IPS-15b (cell line): ENCODE results near the gene PLEKHA7.

Source experiments
- H3K27me3 ChIP-seq: one replicate; pipeline ENCODE4 v1.6.1; 2013; ENCODE audit warnings: low read length; ENCODE audit not compliant: control insufficient read depth, insufficient read depth
- H3K36me3 ChIP-seq: one replicate; pipeline ENCODE4 v1.6.1; 2013; ENCODE audit warnings: low read length; ENCODE audit not compliant: control insufficient read depth, insufficient read depth
- H3K4me1 ChIP-seq: one replicate; pipeline ENCODE4 v1.6.1; 2013; ENCODE audit warnings: mild to moderate bottlenecking, low read length; ENCODE audit not compliant: control insufficient read depth, insufficient read depth
- H3K4me3 ChIP-seq: one replicate; pipeline ENCODE4 v1.5.1; 2013; ENCODE audit warnings: low read depth, low read length
- H3K9ac ChIP-seq: one replicate; pipeline ENCODE4 v1.6.1; 2013; ENCODE audit warnings: low read depth, mild to moderate bottlenecking, low read length
- H3K9me3 ChIP-seq: one replicate; pipeline ENCODE4 v1.6.1; 2013; ENCODE audit warnings: mild to moderate bottlenecking, low read length; ENCODE audit not compliant: control insufficient read depth, insufficient read depth

The PLEKHA7 gene

GRCh38 chr11:16793511-16793910 lies 220.7 kb downstream of the PLEKHA7 start:
- peaks cover 2% of the 10 kb centered on the region for H3K36me3 ChIP-seq
- H3K4me3 ChIP-seq, result no peak overlapping the region
- no peaks in the 10 kb centered on the region for H3K9me3 ChIP-seq
- H3K9ac ChIP-seq, result no peak overlapping the region
- no peaks in the 10 kb centered on the region for H3K4me1 ChIP-seq
- no peaks in the 10 kb centered on the region for H3K27me3 ChIP-seq

- no peak overlapping the region for H3K9ac ChIP-seq
- no peaks in the 10 kb centered on the region for H3K27me3 ChIP-seq
- H3K9me3 ChIP-seq, result no peaks in the 10 kb centered on the region
- peaks cover 2% of the 10 kb centered on the region for H3K36me3 ChIP-seq
- no peak overlapping the region for H3K4me3 ChIP-seq
- H3K4me1 ChIP-seq, result no peaks in the 10 kb centered on the region
These were observed 221.2 kb downstream of the PLEKHA7 start for GRCh38 chr11:16793009-16793408.

DNA sequence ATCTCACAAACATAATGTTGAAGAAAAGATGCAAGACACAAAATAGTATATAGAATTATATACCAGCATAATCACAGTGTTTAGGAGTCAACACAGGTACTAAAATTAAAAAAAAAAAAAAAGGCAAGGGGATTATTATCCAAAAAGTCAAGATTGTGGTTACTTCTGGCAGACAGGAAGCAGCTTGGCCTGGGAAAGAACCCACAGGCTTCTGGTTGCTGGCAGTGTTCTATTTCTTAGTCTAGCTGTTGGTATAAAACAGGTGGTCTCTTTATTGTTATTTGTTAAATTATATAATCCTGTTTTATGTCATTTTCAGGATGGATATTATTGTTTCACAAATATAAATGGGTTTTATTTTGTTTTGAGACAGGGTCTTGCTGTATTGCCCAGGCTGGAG lies 221.8 kb downstream of the PLEKHA7 start:
- no peaks in the 10 kb centered on the region for H3K9me3 ChIP-seq
- no peak overlapping the region for H3K9ac ChIP-seq
- no peaks in the 10 kb centered on the region for H3K27me3 ChIP-seq
- peaks cover 2% of the 10 kb centered on the region for H3K36me3 ChIP-seq
- H3K4me3 ChIP-seq, result no peak overlapping the region
- H3K4me1 ChIP-seq, result no peaks in the 10 kb centered on the region

DNA sequence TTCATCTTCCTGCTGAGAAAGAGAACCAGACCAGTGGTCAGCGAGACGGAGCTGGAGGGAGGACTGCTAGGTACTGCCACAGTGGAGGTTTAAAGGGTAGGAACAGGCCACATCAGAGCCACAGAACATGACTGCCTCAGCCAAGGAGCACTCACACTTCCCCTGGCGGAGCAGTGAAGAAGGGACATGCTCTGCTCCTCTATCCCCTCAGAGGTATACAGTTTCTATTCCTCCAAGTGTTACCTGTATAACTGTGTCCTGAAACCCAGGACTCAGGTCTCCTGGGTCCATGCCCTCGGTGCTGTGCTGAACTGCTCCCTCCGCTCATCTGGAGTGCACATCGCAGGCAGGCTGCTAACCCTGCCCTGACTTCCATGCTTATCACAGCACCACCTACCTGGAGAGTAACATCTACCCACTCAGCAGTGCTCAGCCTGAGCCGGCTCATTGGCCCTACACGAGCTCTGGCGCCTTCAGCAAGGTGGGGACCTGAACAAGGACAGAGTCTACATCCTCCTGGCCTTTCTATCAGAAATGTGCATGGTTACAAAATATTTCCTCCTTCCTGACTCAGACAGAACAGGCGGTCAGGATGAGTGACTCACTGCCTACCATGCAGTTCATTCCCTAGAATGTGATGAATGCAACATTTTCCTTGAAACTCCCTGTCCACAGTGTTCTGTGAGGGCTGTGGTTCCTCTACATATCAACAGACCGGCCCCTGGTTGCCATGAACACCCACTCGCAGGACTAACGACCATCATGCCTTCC lies 222.8 kb downstream of the PLEKHA7 start:
- peaks cover 2% of the 10 kb centered on the region for H3K36me3 ChIP-seq
- H3K9me3 ChIP-seq, result no peaks in the 10 kb centered on the region
- no peaks in the 10 kb centered on the region for H3K27me3 ChIP-seq
- no peak overlapping the region for H3K9ac ChIP-seq
- no peaks in the 10 kb centered on the region for H3K4me1 ChIP-seq
- H3K4me3 ChIP-seq, result no peak overlapping the region

- no peaks in the 10 kb centered on the region for H3K4me1 ChIP-seq
- H3K27me3 ChIP-seq, result no peaks in the 10 kb centered on the region
- H3K4me3 ChIP-seq, result no peak overlapping the region
- H3K36me3 ChIP-seq, result peaks cover 2% of the 10 kb centered on the region
- H3K9ac ChIP-seq, result no peak overlapping the region
- H3K9me3 ChIP-seq, result no peaks in the 10 kb centered on the region
These were observed 223.6 kb downstream of the PLEKHA7 start for GRCh38 chr11:16790486-16791190.

DNA sequence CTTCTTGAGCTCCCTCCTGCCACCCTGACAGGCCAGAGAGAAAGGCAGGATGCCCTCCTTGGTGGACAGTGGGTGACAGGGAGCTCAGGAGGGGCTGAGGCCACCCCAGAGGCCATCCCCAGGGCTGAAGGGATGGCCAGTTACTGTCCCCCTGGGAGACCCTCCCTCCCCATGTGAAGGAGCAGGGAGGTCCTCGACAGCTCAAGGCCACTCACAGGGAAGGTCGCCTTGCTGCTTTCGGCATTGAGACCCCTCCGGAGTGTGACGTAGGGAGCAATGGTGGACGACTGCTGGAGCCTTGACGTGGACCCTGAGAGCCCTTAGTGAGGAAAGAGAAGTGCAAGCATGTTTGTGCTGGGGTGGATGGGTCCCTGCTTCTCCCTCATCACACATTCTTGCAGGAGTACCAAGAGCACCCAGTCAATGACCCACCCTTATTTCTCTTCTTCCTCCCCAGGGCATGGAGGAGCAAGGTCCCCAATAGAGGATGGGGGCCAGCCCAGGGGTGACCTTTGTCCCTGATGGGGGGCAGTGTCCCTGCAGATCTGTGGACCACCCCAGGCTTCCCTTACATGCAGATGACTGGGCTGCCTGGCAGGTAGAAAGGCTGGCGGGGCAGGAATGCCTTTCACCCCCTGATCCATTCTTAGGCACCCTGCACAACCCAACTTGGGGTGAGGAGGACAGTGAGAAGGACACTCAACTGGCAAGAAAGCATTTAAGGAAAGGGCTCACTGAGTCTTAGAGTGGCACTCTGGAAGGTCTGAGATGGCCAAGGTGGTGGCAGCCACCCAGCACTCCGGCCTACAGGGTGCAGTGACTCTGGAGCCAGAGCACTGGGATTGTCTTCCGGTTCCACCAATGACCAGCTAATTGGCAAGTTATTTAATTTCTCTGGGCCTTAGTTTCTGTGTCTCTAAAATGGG lies 224.4 kb downstream of the PLEKHA7 start:
- Histone ChIP-seq H3K4me1 (no peaks in the 10 kb centered on the region), H3K27me3 (no peaks in the 10 kb centered on the region), H3K4me3 (no peak overlapping the region), H3K36me3 (peaks cover 2% of the 10 kb centered on the region), H3K9me3 (no peaks in the 10 kb centered on the region), H3K9ac (no peak overlapping the region)

GRCh38 chr11:16789063-16789420 lies 225.2 kb downstream of the PLEKHA7 start:
- H3K27me3 ChIP-seq, result no peaks in the 10 kb centered on the region
- H3K9ac ChIP-seq, result no peak overlapping the region
- peaks cover 2% of the 10 kb centered on the region for H3K36me3 ChIP-seq
- H3K4me1 ChIP-seq, result no peaks in the 10 kb centered on the region
- no peaks in the 10 kb centered on the region for H3K9me3 ChIP-seq
- no peak overlapping the region for H3K4me3 ChIP-seq

GRCh38 chr11:16788141-16789062 lies 225.8 kb downstream of the PLEKHA7 start:
- H3K27me3 ChIP-seq, result no peaks in the 10 kb centered on the region
- no peaks in the 10 kb centered on the region for H3K9me3 ChIP-seq
- H3K36me3 ChIP-seq, result peaks cover 2% of the 10 kb centered on the region
- no peak overlapping the region for H3K4me3 ChIP-seq
- H3K9ac ChIP-seq, result no peak overlapping the region
- no peaks in the 10 kb centered on the region for H3K4me1 ChIP-seq

GRCh38 chr11:16787035-16787742 lies 227.0 kb downstream of the PLEKHA7 start:
- H3K9ac ChIP-seq, result no peak overlapping the region
- no peaks in the 10 kb centered on the region for H3K9me3 ChIP-seq
- peaks cover 2% of the 10 kb centered on the region for H3K36me3 ChIP-seq
- H3K27me3 ChIP-seq, result no peaks in the 10 kb centered on the region
- no peaks in the 10 kb centered on the region for H3K4me1 ChIP-seq
- H3K4me3 ChIP-seq, result no peak overlapping the region

DNA sequence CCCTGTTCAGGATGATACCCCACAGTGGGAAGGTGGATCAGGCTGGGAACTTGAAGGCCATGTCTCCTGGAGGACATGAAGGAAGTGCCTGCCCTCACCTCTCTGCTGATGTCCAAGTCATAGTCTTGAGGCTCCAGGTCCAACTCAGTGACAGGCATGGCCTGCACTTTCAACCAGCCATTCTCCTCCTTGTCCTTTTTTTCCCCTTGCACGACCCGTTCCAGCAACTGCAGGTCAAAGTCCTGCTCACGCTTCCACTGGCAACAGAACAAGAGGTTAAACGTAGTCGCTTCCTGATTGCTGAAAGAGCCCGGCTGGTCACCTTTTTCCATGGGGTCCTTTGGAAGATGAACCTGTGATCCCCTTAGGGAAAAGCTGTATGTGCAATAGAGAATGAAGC lies 228.1 kb downstream of the PLEKHA7 start:
- Histone ChIP-seq H3K4me1 (no peaks in the 10 kb centered on the region), H3K4me3 (no peak overlapping the region), H3K36me3 (peaks cover 2% of the 10 kb centered on the region), H3K9ac (no peak overlapping the region), H3K9me3 (no peaks in the 10 kb centered on the region), H3K27me3 (no peaks in the 10 kb centered on the region)
